ENCODE data around the gene ERBB4. TPM values are rescaled to one million over a fixed set of nuclear protein-coding genes. Genes with fewer than 3 reads are reported as not detected.

The ERBB4 gene
- total RNA-seq, 1 experiment from 2014 or later = 0.15 TPM

- no peak for DNase-seq (ENCODE audit: low read depth, low spot score)
- Histone ChIP-seq H3K4me3 (ENCODE audit: low read depth in 2 of 2, low read length in 2 of 2) (no peak overlapping the region), H3K4me1 (ENCODE audit: control insufficient read depth, insufficient read depth, low read length) (no peaks in the 10 kb centered on the region), H3K36me3 (ENCODE audit: control insufficient read depth, insufficient read depth, low read length) (no peaks in the 10 kb centered on the region), H3K9me3 (ENCODE audit: control insufficient read depth, insufficient read depth, low read depth, low read length) (0 out of 2 replicates have a peak, but pooled peaks cover 3% of the 10 kb centered on the region), H3K27ac (ENCODE audit: low read length) (no peak overlapping the region), H3K27me3 (ENCODE audit: control insufficient read depth, insufficient read depth, low read length) (no peaks in the 10 kb centered on the region)
- ChIA-PET POLR2A (no interaction called here), CTCF (no interaction called here)
- ATAC-seq = no peak
- intact Hi-C loops (cut with micrococcal nuclease; ENCODE audit: unreplicated experiment) = no loop called here
- TF ChIP-seq POLR2AphosphoS5 (IDR thresholded peaks at IDR 0.05; ENCODE audit: low read depth, low read length) (no peak), TCF7L2 (IDR thresholded peaks at IDR 0.05; ENCODE audit: low read depth, low read length) (no peak), SIN3A (IDR thresholded peaks at IDR 0.05; ENCODE audit: borderline replicate concordance, insufficient read depth, low read depth, low read length) (no peak)
- TF ChIP-seq, protein P1, sequence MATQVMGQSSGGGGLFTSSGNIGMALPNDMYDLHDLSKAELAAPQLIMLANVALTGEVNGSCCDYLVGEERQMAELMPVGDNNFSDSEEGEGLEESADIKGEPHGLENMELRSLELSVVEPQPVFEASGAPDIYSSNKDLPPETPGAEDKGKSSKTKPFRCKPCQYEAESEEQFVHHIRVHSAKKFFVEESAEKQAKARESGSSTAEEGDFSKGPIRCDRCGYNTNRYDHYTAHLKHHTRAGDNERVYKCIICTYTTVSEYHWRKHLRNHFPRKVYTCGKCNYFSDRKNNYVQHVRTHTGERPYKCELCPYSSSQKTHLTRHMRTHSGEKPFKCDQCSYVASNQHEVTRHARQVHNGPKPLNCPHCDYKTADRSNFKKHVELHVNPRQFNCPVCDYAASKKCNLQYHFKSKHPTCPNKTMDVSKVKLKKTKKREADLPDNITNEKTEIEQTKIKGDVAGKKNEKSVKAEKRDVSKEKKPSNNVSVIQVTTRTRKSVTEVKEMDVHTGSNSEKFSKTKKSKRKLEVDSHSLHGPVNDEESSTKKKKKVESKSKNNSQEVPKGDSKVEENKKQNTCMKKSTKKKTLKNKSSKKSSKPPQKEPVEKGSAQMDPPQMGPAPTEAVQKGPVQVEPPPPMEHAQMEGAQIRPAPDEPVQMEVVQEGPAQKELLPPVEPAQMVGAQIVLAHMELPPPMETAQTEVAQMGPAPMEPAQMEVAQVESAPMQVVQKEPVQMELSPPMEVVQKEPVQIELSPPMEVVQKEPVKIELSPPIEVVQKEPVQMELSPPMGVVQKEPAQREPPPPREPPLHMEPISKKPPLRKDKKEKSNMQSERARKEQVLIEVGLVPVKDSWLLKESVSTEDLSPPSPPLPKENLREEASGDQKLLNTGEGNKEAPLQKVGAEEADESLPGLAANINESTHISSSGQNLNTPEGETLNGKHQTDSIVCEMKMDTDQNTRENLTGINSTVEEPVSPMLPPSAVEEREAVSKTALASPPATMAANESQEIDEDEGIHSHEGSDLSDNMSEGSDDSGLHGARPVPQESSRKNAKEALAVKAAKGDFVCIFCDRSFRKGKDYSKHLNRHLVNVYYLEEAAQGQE (IDR thresholded peaks at IDR 0.05; ENCODE audit: insufficient read depth in 1 of 2, low read depth in 2 of 2, low read length in 1 of 2) = no peak
- TF ChIP-seq, protein P2, sequence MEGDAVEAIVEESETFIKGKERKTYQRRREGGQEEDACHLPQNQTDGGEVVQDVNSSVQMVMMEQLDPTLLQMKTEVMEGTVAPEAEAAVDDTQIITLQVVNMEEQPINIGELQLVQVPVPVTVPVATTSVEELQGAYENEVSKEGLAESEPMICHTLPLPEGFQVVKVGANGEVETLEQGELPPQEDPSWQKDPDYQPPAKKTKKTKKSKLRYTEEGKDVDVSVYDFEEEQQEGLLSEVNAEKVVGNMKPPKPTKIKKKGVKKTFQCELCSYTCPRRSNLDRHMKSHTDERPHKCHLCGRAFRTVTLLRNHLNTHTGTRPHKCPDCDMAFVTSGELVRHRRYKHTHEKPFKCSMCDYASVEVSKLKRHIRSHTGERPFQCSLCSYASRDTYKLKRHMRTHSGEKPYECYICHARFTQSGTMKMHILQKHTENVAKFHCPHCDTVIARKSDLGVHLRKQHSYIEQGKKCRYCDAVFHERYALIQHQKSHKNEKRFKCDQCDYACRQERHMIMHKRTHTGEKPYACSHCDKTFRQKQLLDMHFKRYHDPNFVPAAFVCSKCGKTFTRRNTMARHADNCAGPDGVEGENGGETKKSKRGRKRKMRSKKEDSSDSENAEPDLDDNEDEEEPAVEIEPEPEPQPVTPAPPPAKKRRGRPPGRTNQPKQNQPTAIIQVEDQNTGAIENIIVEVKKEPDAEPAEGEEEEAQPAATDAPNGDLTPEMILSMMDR (IDR thresholded peaks at IDR 0.05) = no peak
- in situ Hi-C loops (cut with HindIII; ENCODE audit: low pct_unique_long_range_greater_than_20kb, low sequenced_read_pairs) = no loop called here
- BruUV-seq (replicated peaks) = no TSS peak
Measured at GRCh38 chr2:211955648-211956047, 583.0 kb downstream of the ERBB4 start.

- ChIA-PET POLR2A (no interaction called here), CTCF (no interaction called here)
- DNase-seq (ENCODE audit: low read depth, low spot score) (no peak), ATAC-seq (no peak)
- H3K4me1 ChIP-seq (ENCODE audit: control insufficient read depth, insufficient read depth, low read length) = no peaks in the 10 kb centered on the region
- no TSS peak for BruUV-seq (replicated peaks)
- H3K27me3 ChIP-seq (ENCODE audit: control insufficient read depth, insufficient read depth, low read length) = no peaks in the 10 kb centered on the region
- in situ Hi-C loops (cut with HindIII; ENCODE audit: low pct_unique_long_range_greater_than_20kb, low sequenced_read_pairs) (no loop called here), intact Hi-C loops (cut with micrococcal nuclease; ENCODE audit: unreplicated experiment) (no loop called here)
- H3K36me3 ChIP-seq (ENCODE audit: control insufficient read depth, insufficient read depth, low read length) = no peaks in the 10 kb centered on the region; the same call in 1 of the 2 replicates
- H3K4me3 ChIP-seq (ENCODE audit: low read depth in 2 of 2, low read length in 2 of 2) = no peak overlapping the region
- no peak overlapping the region for H3K27ac ChIP-seq (ENCODE audit: low read length)
- H3K9me3 ChIP-seq (ENCODE audit: control insufficient read depth, insufficient read depth, low read depth, low read length) = 0 out of 2 replicates have a peak, but pooled peaks cover 3% of the 10 kb centered on the region
- TF ChIP-seq, protein P1 (IDR thresholded peaks at IDR 0.05; ENCODE audit: insufficient read depth in 1 of 2, low read depth in 2 of 2, low read length in 1 of 2) = no peak
- TF ChIP-seq SIN3A (IDR thresholded peaks at IDR 0.05; ENCODE audit: borderline replicate concordance, insufficient read depth, low read depth, low read length) (no peak), POLR2AphosphoS5 (IDR thresholded peaks at IDR 0.05; ENCODE audit: low read depth, low read length) (no peak), TCF7L2 (IDR thresholded peaks at IDR 0.05; ENCODE audit: low read depth, low read length) (no peak)
- TF ChIP-seq, protein P2 (IDR thresholded peaks at IDR 0.05) = no peak
Measured at GRCh38 chr2:211948932-211949331, 589.7 kb downstream of the ERBB4 start.
